ENCODE data around the gene AXL. TPM values are rescaled to one million over a fixed set of nuclear protein-coding genes. Genes with fewer than 3 reads are reported as not detected.
A peak's percentile ranks its signal among the peaks of the same experiment; 100 is the strongest.

The AXL gene
- total and polyA plus RNA-seq, 9 of the 15 experiments (the other 6 are each of a cell fraction or from before 2014, with no cell fraction given): 0.80 to 6.6 (median 1.6) TPM

- TF ChIP-seq TFAM (CRISPR knock-in tag; conservative IDR thresholded peaks at IDR 0.05): no peak
- TF ChIP-seq SMAD4 (CRISPR knock-in tag; conservative IDR thresholded peaks at IDR 0.05): peak; percentile 86
- no peak for TF ChIP-seq SAFB (IDR thresholded peaks at IDR 0.05; ENCODE audit: borderline replicate concordance, low read depth, low read length)
- 0 out of 4 replicates have a peak, but pooled peaks of 1 of the 2 experiments have one; percentile 30 for TF ChIP-seq ARNT (IDR thresholded peaks at IDR 0.05)
- TF ChIP-seq, protein P1, sequence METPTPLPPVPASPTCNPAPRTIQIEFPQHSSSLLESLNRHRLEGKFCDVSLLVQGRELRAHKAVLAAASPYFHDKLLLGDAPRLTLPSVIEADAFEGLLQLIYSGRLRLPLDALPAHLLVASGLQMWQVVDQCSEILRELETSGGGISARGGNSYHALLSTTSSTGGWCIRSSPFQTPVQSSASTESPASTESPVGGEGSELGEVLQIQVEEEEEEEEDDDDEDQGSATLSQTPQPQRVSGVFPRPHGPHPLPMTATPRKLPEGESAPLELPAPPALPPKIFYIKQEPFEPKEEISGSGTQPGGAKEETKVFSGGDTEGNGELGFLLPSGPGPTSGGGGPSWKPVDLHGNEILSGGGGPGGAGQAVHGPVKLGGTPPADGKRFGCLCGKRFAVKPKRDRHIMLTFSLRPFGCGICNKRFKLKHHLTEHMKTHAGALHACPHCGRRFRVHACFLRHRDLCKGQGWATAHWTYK (CRISPR knock-in tag; IDR thresholded peaks at IDR 0.05): 0 out of 2 replicates have a peak, but pooled peaks have one; percentile 22
- TF ChIP-seq, protein P2, sequence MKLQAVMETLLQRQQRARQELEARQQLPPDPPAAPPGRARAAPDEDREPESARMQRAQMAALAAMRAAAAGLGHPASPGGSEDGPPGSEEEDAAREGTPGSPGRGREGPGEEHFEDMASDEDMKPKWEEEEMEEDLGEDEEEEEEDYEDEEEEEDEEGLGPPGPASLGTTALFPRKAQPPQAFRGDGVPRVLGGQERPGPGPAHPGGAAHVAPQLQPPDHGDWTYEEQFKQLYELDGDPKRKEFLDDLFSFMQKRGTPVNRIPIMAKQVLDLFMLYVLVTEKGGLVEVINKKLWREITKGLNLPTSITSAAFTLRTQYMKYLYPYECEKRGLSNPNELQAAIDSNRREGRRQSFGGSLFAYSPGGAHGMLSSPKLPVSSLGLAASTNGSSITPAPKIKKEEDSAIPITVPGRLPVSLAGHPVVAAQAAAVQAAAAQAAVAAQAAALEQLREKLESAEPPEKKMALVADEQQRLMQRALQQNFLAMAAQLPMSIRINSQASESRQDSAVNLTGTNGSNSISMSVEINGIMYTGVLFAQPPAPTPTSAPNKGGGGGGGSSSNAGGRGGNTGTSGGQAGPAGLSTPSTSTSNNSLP (IDR thresholded peaks at IDR 0.05; ENCODE audit: borderline replicate concordance, low read depth, low read length): 0 out of 2 replicates have a peak, but pooled peaks have one; percentile 28
- TF ChIP-seq, protein P3, sequence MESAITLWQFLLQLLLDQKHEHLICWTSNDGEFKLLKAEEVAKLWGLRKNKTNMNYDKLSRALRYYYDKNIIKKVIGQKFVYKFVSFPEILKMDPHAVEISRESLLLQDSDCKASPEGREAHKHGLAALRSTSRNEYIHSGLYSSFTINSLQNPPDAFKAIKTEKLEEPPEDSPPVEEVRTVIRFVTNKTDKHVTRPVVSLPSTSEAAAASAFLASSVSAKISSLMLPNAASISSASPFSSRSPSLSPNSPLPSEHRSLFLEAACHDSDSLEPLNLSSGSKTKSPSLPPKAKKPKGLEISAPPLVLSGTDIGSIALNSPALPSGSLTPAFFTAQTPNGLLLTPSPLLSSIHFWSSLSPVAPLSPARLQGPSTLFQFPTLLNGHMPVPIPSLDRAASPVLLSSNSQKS (CRISPR knock-in tag; IDR thresholded peaks at IDR 0.05): no peak
- TF ChIP-seq TEAD1 (CRISPR knock-in tag; IDR thresholded peaks at IDR 0.05): peak; percentile 56 to 78; a peak in 2 of 4 replicates
- TF ChIP-seq TAF9B (IDR thresholded peaks at IDR 0.05; ENCODE audit: partially characterized antibody): peak; percentile 93
- TF ChIP-seq TAL1 (IDR thresholded peaks at IDR 0.05): no peak
- TF ChIP-seq SP2 (IDR thresholded peaks at IDR 0.05; ENCODE audit: extremely low read depth, low read depth, low read length, poor library complexity, severe bottlenecking): peak; percentile 75
- TF ChIP-seq ZNF311 (CRISPR knock-in tag; IDR thresholded peaks at IDR 0.05): 0 out of 2 replicates have a peak, but pooled peaks have one; percentile 27
- no peak for TF ChIP-seq MXI1 (IDR thresholded peaks at IDR 0.05; ENCODE audit: low read depth, low read length)
- no peak for TF ChIP-seq ZNF79 (CRISPR knock-in tag; IDR thresholded peaks at IDR 0.05; ENCODE audit: low read depth)
- no peak for TF ChIP-seq KLF16 (IDR thresholded peaks at IDR 0.05)
- peak; percentile 36 for TF ChIP-seq SOX6 (IDR thresholded peaks at IDR 0.05)
- TF ChIP-seq POLR3A (IDR thresholded peaks at IDR 0.05; ENCODE audit: borderline replicate concordance, extremely low read depth, insufficient read depth, insufficient read length): no peak
- peak; percentile 99 for TF ChIP-seq MAZ (CRISPR knock-in tag; conservative IDR thresholded peaks at IDR 0.05 in 1 of 2, IDR thresholded peaks at IDR 0.05 in 1 of 2)
- TF ChIP-seq TEAD4 (IDR thresholded peaks at IDR 0.05; ENCODE audit: low read length): peak; percentile 31; the same call in 1 of the 2 replicates
- no peak for TF ChIP-seq TEAD4 (CRISPR knock-in tag; IDR thresholded peaks at IDR 0.05; ENCODE audit: borderline replicate concordance)
- no peak for TF ChIP-seq ZBED1 (IDR thresholded peaks at IDR 0.05)
- 0 out of 2 replicates have a peak, but pooled peaks have one; percentile 45 for TF ChIP-seq GTF2A2 (tag; IDR thresholded peaks at IDR 0.05)
- 0 out of 2 replicates have a peak, but pooled peaks have one; percentile 44 for TF ChIP-seq NR2C2 (CRISPR knock-in tag; IDR thresholded peaks at IDR 0.05)
- TF ChIP-seq NR2C2 (tag; IDR thresholded peaks at IDR 0.05): peak; percentile 90
- no peak for TF ChIP-seq ZNF586 (CRISPR knock-in tag; conservative IDR thresholded peaks at IDR 0.05)
- no peak for TF ChIP-seq JUNB (CRISPR knock-in tag; conservative IDR thresholded peaks at IDR 0.05)
Measured at GRCh38 chr19:41263850-41264580, 45.0 kb downstream of the AXL start, which contains the start of gene HNRNPUL1 (continued).
